Heart left ventricle (tissue), 13 donors: ENCODE data around the gene VGF.

Experiments used
- CTCF ChIP-seq, 12 donors: fragments of 200-600 bp; sonication (generic) in 4 of 12; IDR thresholded peaks; one replicate each; pipeline versions ENCODE4 v1.5.0 to v1.8.0; 2018 to 2022; ENCODE audit warnings: antibody characterized with exemption in 12 of 12, mild to moderate bottlenecking in 5 of 12
- POLR2A ChIP-seq, 2 donors: fragments of 450-650 bp; IDR thresholded peaks; one replicate each; pipeline ENCODE4 v1.6.1; 2017; ENCODE audit warnings: antibody characterized with exemption in 2 of 2, mild to moderate bottlenecking in 2 of 2, moderate library complexity in 2 of 2
- donor health status: ischemic (EF 13 %, LVEDD 7.1; RV severe dilation, severe dysfunction).
- donor health status: DM: no; HTN: yes; CAD: no.
- donor health status: DM: no; HTN: no; CAD: no.
- donor health status: ischemic (EF 25% LVEDD 6.9; RV normal size, moderate dysfunction).
- donor health status: ischemic (EF 25% LVEDD 5.7; RV mildly dilated, moderate dysfunction).
- donor health status: ischemic (EF 35%, LVEDD 5.7; RV mildly dilated, moderate dysfunction).
- donor health status: nonischemic (EF 11% LVEDD 7.7; RV severe dilation, severe dysfunction).
- donor health status: DM: yes; HTN: yes; CAD: no.
- donor health status: PGD.
- donor health status: ischemic (EF 29% LVEDD 5.4; RV normal size, mild dysfunction).
- donor health status: nonischemic (EF 23%, LVEDD 6.1; RV moderate dilation, normal function).

- TF ChIP-seq CTCF (IDR thresholded peaks at IDR 0.05) (no peak), POLR2A (IDR thresholded peaks at IDR 0.05) (no peak)
Measured at GRCh38 chr7:101164071-101164840, 1.1 kb downstream of the VGF start.
